B cell (primary cell): ENCODE measurements around the gene SART3. TPM values are rescaled to one million over a fixed set of nuclear protein-coding genes. Genes with fewer than 3 reads are reported as not detected.

ENCODE experiments used
- ATAC-seq: fragments of 200-7000 bp; cut with Tn5 transposase; one replicate; pipeline ENCODE4 v1.10.0; 2021; ENCODE audit warnings: low read depth, mild to moderate bottlenecking, moderate number of reproducible peaks, moderate library complexity
- CTCF ChIA-PET: fragments of 350-600 bp; sonication (Branson Sonifier 250); formaldehyde crosslinking; loops from one replicate; lab custom pipeline; 2021; ENCODE audit warnings: antibody characterized with exemption, inconsistent platforms; lab: Charles Lee
- POLR2A ChIA-PET: fragments of 350-600 bp; sonication (Branson Sonifier 250); formaldehyde crosslinking; loops from one replicate; lab custom pipeline; 2021; ENCODE audit warnings: antibody characterized with exemption; lab: Charles Lee
- DNase-seq: peaks from one replicate; pipeline ENCODE4 v3.0.0; 2013
- H2AFZ ChIP-seq: 2 replicates; pipeline ENCODE4 v1.6.1; 2012; ENCODE audit warnings: mild to moderate bottlenecking, low read depth, low read length; ENCODE audit not compliant: insufficient read depth, poor library complexity, severe bottlenecking
- H3K27ac ChIP-seq, 2 donors: 1 replicate in 1 of 2; 2 replicates in 1 of 2; pipeline ENCODE4 v1.5.1; 2012 to 2013; ENCODE audit warnings: low read length in 2 of 2, mild to moderate bottlenecking in 2 of 2, moderate library complexity in 1 of 2
- H3K27me3 ChIP-seq, 4 experiments: fragments of 200-600 bp in 1 of 4; sonication (generic) in 1 of 4; replicated peaks in 1 of 4; 1 replicate in 2 of 4; 2 replicates in 2 of 4; pipeline versions ENCODE4 v1.6.1 to v1.7.0; 2013 to 2016; ENCODE audit warnings: low read length in 3 of 4, mild to moderate bottlenecking in 2 of 4, mixed read lengths in 1 of 4, moderate library complexity in 1 of 4; ENCODE audit not compliant: insufficient read depth in 4 of 4, control insufficient read depth in 3 of 4; ENCODE audit errors: control extremely low read depth in 1 of 4
- H3K36me3 ChIP-seq, 2 experiments: replicated peaks in 1 of 2; 1 replicate in 1 of 2; 2 replicates in 1 of 2; pipeline versions ENCODE4 v1.6.1 to v1.7.1; 2013; ENCODE audit warnings: low read length in 1 of 2; ENCODE audit not compliant: insufficient read depth in 2 of 2, control insufficient read depth in 1 of 2; ENCODE audit errors: control extremely low read depth in 1 of 2, extremely low read depth in 1 of 2
- H3K4me1 ChIP-seq, 2 donors: fragments of 200-600 bp in 1 of 2; sonication (generic) in 1 of 2; 1 replicate in 1 of 2; 2 replicates in 1 of 2; pipeline versions ENCODE4 v1.5.1 to v1.6.1; 2013 to 2017; ENCODE audit warnings: low read length in 2 of 2; ENCODE audit not compliant: control insufficient read depth in 2 of 2, insufficient read depth in 2 of 2
- H3K4me2 ChIP-seq: replicated peaks from 2 replicates; pipeline ENCODE3; 2012; ENCODE audit warnings: mild to moderate bottlenecking, low read depth, low read length; ENCODE audit not compliant: poor library complexity, severe bottlenecking
- H3K4me3 ChIP-seq, 5 experiments: fragments of 200-600 bp in 1 of 5; sonication (generic) in 1 of 5; 1 replicate in 3 of 5; 2 replicates in 2 of 5; pipeline versions ENCODE4 v1.5.1 to v1.7.0; 2011 to 2016; ENCODE audit warnings: low read length in 4 of 5, mild to moderate bottlenecking in 4 of 5, low read depth in 2 of 5, control low read depth in 1 of 5, moderate library complexity in 1 of 5; ENCODE audit not compliant: insufficient read depth in 1 of 5; ENCODE audit errors: control extremely low read depth in 1 of 5, extremely low read depth in 1 of 5
- H3K79me2 ChIP-seq: fragments of 200-600 bp; sonication (generic); one replicate; pipeline ENCODE4 v1.6.0; 2016; ENCODE audit warnings: low read length; ENCODE audit not compliant: control insufficient read depth, insufficient read depth
- H3K9ac ChIP-seq: fragments of 200-600 bp; sonication (generic); 2 replicates; pipeline ENCODE4 v1.6.1; 2017; ENCODE audit warnings: mild to moderate bottlenecking, low read length, moderate library complexity
- H3K9me3 ChIP-seq, 3 donors: one replicate each; pipeline versions ENCODE4 v1.6.1 to v1.7.1; 2013; ENCODE audit warnings: low read length in 2 of 3; ENCODE audit not compliant: control insufficient read depth in 2 of 3, insufficient read depth in 1 of 3; ENCODE audit errors: control extremely low read depth in 1 of 3
- H4K20me1 ChIP-seq: 2 replicates; pipeline ENCODE4 v1.6.0; 2012; ENCODE audit warnings: mild to moderate bottlenecking, low read length; ENCODE audit not compliant: insufficient read depth, control insufficient read depth, poor library complexity, severe bottlenecking
- H3K27ac Mint-ChIP-seq: one replicate; pipeline ENCODE4 v1.8.0; 2021; ENCODE audit warnings: mixed read lengths
- H3K27me3 Mint-ChIP-seq: one replicate; pipeline ENCODE4 v1.8.0; 2021; ENCODE audit warnings: mixed read lengths
- H3K4me1 Mint-ChIP-seq: one replicate; pipeline ENCODE4 v1.8.0; 2021; ENCODE audit warnings: mixed read lengths
- H3K4me3 Mint-ChIP-seq: one replicate; pipeline ENCODE4 v1.8.0; 2021; ENCODE audit warnings: mixed read lengths
- H3K9me3 Mint-ChIP-seq: one replicate; pipeline ENCODE4 v1.8.0; 2022; ENCODE audit warnings: mixed read lengths; ENCODE audit not compliant: insufficient read depth
- EZH2 ChIP-seq: IDR thresholded peaks from 2 replicates; pipeline ENCODE4 v1.6.1; 2012; ENCODE audit warnings: borderline replicate concordance, low read depth, mild to moderate bottlenecking, moderate library complexity, low read length; ENCODE audit not compliant: insufficient read depth, poor library complexity, severe bottlenecking
- WGBS: methylation state at CpG from one replicate; pipeline ENCODE4 v1.1.5; 2013; ENCODE audit warnings: missing lambda C conversion rate; ENCODE audit not compliant: insufficient coverage; 5-methylcytosine and 5-hydroxymethylcytosine counted together
- intact Hi-C: fragments of 100-400 bp; cut with micrococcal nuclease; formaldehyde crosslinking; loops from one replicate; pipeline ENCODE4 v1.10.0; 2022
- polyA plus RNA-seq: library from polyadenylated mRNA; depleted of rRNA; stranded (reverse); fragments of >200 nt; gene quantifications from 2 replicates; pipeline ENCODE4 v1.2.3, GENCODE V29; 2012
- total RNA-seq, 2 donors: library from RNA; stranded (reverse); fragments of 120-200 nt in 1 of 2; gene quantifications; 1 replicate in 1 of 2; 2 replicates in 1 of 2; pipeline versions ENCODE4 v1.2.3 to v1.2.4, GENCODE V29; 2013 to 2022
- TF ChIP-seq, protein P1 (sequence below): fragments of 200-600 bp; IDR thresholded peaks from one replicate; pipeline ENCODE4 v1.8.0; 2022; ENCODE audit warnings: antibody characterized with exemption, mild to moderate bottlenecking

Gene SART3
- total and polyA plus RNA-seq, 2 donors (not counting 1 experiment from before 2014, with no cell fraction given), result 24.1 to 131 TPM

- no peak overlapping the region for H3K4me3 ChIP-seq
- no peak for DNase-seq
- no peaks in the 10 kb centered on the region for H3K36me3 ChIP-seq
- H3K27ac Mint-ChIP-seq, result peak overlapping the region; percentile 37
- no peak overlapping the region for H3K4me3 Mint-ChIP-seq
- H3K27me3 Mint-ChIP-seq, result no peaks in the 10 kb centered on the region
- TF ChIP-seq, protein P1, sequence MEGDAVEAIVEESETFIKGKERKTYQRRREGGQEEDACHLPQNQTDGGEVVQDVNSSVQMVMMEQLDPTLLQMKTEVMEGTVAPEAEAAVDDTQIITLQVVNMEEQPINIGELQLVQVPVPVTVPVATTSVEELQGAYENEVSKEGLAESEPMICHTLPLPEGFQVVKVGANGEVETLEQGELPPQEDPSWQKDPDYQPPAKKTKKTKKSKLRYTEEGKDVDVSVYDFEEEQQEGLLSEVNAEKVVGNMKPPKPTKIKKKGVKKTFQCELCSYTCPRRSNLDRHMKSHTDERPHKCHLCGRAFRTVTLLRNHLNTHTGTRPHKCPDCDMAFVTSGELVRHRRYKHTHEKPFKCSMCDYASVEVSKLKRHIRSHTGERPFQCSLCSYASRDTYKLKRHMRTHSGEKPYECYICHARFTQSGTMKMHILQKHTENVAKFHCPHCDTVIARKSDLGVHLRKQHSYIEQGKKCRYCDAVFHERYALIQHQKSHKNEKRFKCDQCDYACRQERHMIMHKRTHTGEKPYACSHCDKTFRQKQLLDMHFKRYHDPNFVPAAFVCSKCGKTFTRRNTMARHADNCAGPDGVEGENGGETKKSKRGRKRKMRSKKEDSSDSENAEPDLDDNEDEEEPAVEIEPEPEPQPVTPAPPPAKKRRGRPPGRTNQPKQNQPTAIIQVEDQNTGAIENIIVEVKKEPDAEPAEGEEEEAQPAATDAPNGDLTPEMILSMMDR, result no peak
- no peak for TF ChIP-seq EZH2
- no peaks in the 10 kb centered on the region for H3K4me1 ChIP-seq
- H3K4me1 Mint-ChIP-seq, result no peaks in the 10 kb centered on the region
- intact Hi-C loops, result no loop called here
- 79% methylated on average over 4 of the region's 4 CpGs for WGBS
- H4K20me1 ChIP-seq, result no peaks in the 10 kb centered on the region
- no peak overlapping the region for H3K9ac ChIP-seq
- POLR2A ChIA-PET, result no interaction called here
- no peaks in the 10 kb centered on the region for H3K9me3 Mint-ChIP-seq
- H3K79me2 ChIP-seq, result no peaks in the 10 kb centered on the region
- H3K4me2 ChIP-seq, result no peak overlapping the region
- no peaks in the 10 kb centered on the region for H3K9me3 ChIP-seq
- no peak overlapping the region for H2AFZ ChIP-seq
- H3K27ac ChIP-seq, result no peak overlapping the region
- CTCF ChIA-PET, result interaction anchor here (1.0 kb wide), 1 partner anchor 18 kb away, joined by 3 read pairs; no protein-coding TSS in a partner anchor
- no peaks in the 10 kb centered on the region for H3K27me3 ChIP-seq
- ATAC-seq, result no peak
Observed at GRCh38 chr12:108600702-108601007, 39.7 kb upstream of the SART3 start.

DNA sequence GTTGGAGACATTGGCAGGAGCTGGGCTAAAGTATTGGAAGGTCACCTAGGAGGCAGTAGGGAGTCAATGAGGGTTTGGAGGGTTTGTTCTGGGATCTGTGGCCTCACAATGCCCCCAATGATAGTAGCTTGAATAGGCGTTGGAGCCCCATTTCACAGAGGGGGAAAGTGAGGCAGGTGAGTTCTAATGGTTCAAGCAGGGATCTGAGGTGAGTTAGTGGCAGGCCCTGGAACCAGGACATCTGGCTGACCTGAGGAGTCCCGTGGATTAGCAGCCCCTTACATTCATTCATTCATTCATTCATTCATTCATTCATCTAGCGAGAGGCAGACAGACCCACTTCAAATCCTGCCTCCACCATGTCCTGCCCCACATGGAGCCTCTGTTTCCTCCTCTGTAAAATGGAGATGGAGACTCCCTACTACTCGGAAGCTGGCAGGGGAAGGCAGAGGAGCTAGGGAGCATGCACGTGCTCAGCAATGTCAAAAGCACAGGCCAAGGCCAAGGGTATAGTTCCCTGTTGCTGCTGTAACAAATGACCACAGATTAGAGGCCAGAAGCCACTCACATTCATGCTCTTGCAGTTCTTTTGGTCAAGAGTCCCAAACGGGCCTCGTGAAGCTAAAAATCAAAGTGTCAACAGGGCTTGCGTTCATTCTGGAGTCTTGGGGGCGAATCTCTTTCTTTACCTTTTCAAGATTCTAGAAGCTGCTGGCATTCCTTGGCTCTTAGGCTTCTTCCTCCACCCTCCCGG, 39.2 kb upstream of the SART3 start:
- ATAC-seq, result no peak
- no peak overlapping the region for H3K27ac Mint-ChIP-seq
- CTCF ChIA-PET, result interaction anchor here (1.0 kb wide), 1 partner anchor 18 kb away, joined by 3 read pairs; no protein-coding TSS in a partner anchor

More for the DNA sequence above, 39.2 kb upstream of the SART3 start:
- Histone ChIP-seq H3K9ac (no peak overlapping the region), H4K20me1 (no peaks in the 10 kb centered on the region), H3K4me3 (no peak overlapping the region), H3K36me3 (no peaks in the 10 kb centered on the region), H3K4me1 (no peaks in the 10 kb centered on the region), H3K4me2 (no peak overlapping the region), H3K27ac (no peak overlapping the region), H2AFZ (no peak overlapping the region), H3K79me2 (no peaks in the 10 kb centered on the region), H3K9me3 (no peaks in the 10 kb centered on the region), H3K27me3 (no peaks in the 10 kb centered on the region)
- DNase-seq, result no peak
- intact Hi-C loops, result no loop called here
- WGBS, result 88% methylated on average over 7 of the region's 10 CpGs
- TF ChIP-seq, protein P1, result no peak
- TF ChIP-seq EZH2, result no peak
- Mint-ChIP-seq H3K27me3 (no peaks in the 10 kb centered on the region), H3K4me1 (no peaks in the 10 kb centered on the region), H3K4me3 (no peak overlapping the region), H3K9me3 (no peaks in the 10 kb centered on the region)
- POLR2A ChIA-PET, result no interaction called here
